GM04503 (cell line): ENCODE data around the gene ZNF878.
"Not testable (repeated sequence)": the region's sequence is repeated elsewhere in the genome, so short reads cannot be mapped to it uniquely, and the experiment has no call there.

ENCODE experiments used
- DNase-seq: peaks from one replicate; pipeline ENCODE4 v3.0.0-alpha.2; 2012; ENCODE audit warnings: low read depth

Gene ZNF878

GRCh38 chr19:12052497-12053169 is at the start of gene ZNF878:
Gene ZNF878, minus strand, starts transcription at chr19:12052961. Its CDS starts 160 bp downstream, at chr19:12052801.
- DNase-seq = peak; percentile 39

GRCh38 chr19:12098040-12098439 is 45.3 kb upstream of the ZNF878 start:
- DNase-seq = no peak

- DNase-seq = no peak
Observed at GRCh38 chr19:12095111-12095790, 42.5 kb upstream of the ZNF878 start.

GRCh38 chr19:12093777-12094176 is 41.0 kb upstream of the ZNF878 start:
- DNase-seq = no peak

- DNase-seq = no peak
Observed at GRCh38 chr19:12092956-12093355, 40.2 kb upstream of the ZNF878 start.

GRCh38 chr19:12092065-12092867 is 39.5 kb upstream of the ZNF878 start:
- peak; percentile 56 for DNase-seq

- DNase-seq = no peak
Observed at GRCh38 chr19:12090807-12091206, 38.0 kb upstream of the ZNF878 start.

- no peak for DNase-seq
Observed at GRCh38 chr19:12085074-12085818, 32.5 kb upstream of the ZNF878 start.

GRCh38 chr19:12083336-12083735 is 30.6 kb upstream of the ZNF878 start:
- DNase-seq = not testable (repeated sequence)

- no peak for DNase-seq
Observed at GRCh38 chr19:12077375-12077774, 24.6 kb upstream of the ZNF878 start.

- DNase-seq = not testable (repeated sequence)
Observed at GRCh38 chr19:12076331-12076730, 23.6 kb upstream of the ZNF878 start.

GRCh38 chr19:12075538-12076139 is 22.9 kb upstream of the ZNF878 start:
- no peak for DNase-seq

- DNase-seq = peak; percentile 63
Observed at GRCh38 chr19:12064590-12065538, 12.1 kb upstream of the ZNF878 start, which contains the start of gene ZNF844. Gene ZNF844, plus strand, starts transcription at chr19:12064731. Its CDS starts 143 bp downstream, at chr19:12064874.

- DNase-seq = no peak
Observed at GRCh38 chr19:12055784-12056183, 3.0 kb upstream of the ZNF878 start.

- DNase-seq = no peak
Observed at GRCh38 chr19:12052091-12052496, 667 bp downstream of the ZNF878 start.

- no peak for DNase-seq
Observed at GRCh38 chr19:12047868-12048267, 4.9 kb downstream of the ZNF878 start.

- DNase-seq = no peak
Observed at GRCh38 chr19:12043752-12044422, 8.9 kb downstream of the ZNF878 start.

GRCh38 chr19:12042893-12043292 is 9.9 kb downstream of the ZNF878 start:
- no peak for DNase-seq

GRCh38 chr19:12035220-12036172 is 17.3 kb downstream of the ZNF878 start, which contains the start of gene ZNF433:
Gene ZNF433, minus strand, starts transcription at chr19:12035679. Its CDS starts 140 bp downstream, at chr19:12035539.
- peak; percentile 42 for DNase-seq
